Measurements from ENCODE around the gene RC3H2. TPM values are rescaled to one million over a fixed set of nuclear protein-coding genes. Genes with fewer than 3 reads are reported as not detected.
"Not testable (repeated sequence)": the region's sequence is repeated elsewhere in the genome, so short reads cannot be mapped to it uniquely, and the experiment has no call there.

RC3H2 gene
- total RNA-seq, 4 donors from 2014 or later = 38.4 to 68.2 (median 41.9) TPM

DNA sequence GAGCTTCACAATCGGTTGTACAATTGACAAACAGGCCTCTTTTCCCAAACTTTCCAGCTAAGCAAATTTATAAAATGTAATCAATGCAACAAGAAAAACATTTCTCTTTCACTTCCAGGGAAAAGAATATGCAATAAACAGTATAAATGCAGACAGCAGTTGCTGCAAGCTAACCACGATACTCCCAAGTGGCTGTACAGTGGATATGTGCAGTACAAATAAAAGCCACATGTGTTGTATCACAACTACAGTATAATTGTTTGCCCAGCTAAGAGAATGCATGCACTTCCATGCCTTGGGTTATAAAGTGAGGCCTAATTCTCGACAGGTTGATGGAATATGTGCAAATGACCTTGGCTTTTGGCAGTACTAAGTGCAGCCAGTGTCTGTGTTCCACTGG lies 60.0 kb downstream of the RC3H2 start:
- Histone ChIP-seq H3K4me3 (no peak overlapping the region), H3K27me3 (no peaks in the 10 kb centered on the region), H3K9me3 (no peaks in the 10 kb centered on the region), H3K36me3 (peaks cover 0 to 58% (median 0%) of the 10 kb centered on the region in 3 donors), H3K27ac (no peak overlapping the region), H3K4me1 (no peaks in the 10 kb centered on the region)
- TF ChIP-seq POLR2A (IDR thresholded peaks at IDR 0.05) = no peak
- no peak for DNase-seq (ENCODE audit: low spot score in 2 of 2)
- WGBS, 2 donors = 62% methylated on average over 3 of the region's 3 CpGs

DNA sequence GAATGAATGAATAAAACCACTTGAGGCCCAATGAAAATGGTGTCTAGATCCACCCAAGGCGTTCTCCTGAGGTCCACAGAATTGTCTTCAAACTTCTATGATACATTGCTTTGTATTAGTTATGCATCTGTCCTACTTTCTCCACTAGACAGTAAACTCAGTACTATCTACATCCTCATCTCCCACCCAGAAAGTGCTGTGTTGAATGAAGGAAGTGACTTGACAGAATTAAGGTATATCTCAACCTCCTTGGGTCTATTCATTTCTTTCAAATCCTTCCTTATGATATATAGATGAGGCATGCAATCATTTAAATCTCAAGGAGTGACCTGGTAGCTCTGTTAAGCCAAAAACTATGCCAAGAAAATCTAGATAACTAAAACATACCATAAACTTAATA lies 61.0 kb downstream of the RC3H2 start:
- Histone ChIP-seq H3K27me3 (no peaks in the 10 kb centered on the region), H3K27ac (no peak overlapping the region), H3K4me3 (no peak overlapping the region), H3K9me3 (no peaks in the 10 kb centered on the region), H3K4me1 (no peaks in the 10 kb centered on the region), H3K36me3 (peaks cover 0 to 48% (median 0%) of the 10 kb centered on the region in 3 donors)
- no peak for TF ChIP-seq EP300 (IDR thresholded peaks at IDR 0.05)
- TF ChIP-seq POLR2A (IDR thresholded peaks at IDR 0.05) = no peak
- TF ChIP-seq, protein P1, sequence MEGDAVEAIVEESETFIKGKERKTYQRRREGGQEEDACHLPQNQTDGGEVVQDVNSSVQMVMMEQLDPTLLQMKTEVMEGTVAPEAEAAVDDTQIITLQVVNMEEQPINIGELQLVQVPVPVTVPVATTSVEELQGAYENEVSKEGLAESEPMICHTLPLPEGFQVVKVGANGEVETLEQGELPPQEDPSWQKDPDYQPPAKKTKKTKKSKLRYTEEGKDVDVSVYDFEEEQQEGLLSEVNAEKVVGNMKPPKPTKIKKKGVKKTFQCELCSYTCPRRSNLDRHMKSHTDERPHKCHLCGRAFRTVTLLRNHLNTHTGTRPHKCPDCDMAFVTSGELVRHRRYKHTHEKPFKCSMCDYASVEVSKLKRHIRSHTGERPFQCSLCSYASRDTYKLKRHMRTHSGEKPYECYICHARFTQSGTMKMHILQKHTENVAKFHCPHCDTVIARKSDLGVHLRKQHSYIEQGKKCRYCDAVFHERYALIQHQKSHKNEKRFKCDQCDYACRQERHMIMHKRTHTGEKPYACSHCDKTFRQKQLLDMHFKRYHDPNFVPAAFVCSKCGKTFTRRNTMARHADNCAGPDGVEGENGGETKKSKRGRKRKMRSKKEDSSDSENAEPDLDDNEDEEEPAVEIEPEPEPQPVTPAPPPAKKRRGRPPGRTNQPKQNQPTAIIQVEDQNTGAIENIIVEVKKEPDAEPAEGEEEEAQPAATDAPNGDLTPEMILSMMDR (IDR thresholded peaks at IDR 0.05) = no peak
- WGBS, 2 donors = 96% methylated on average over 1 of the region's 1 CpG
- DNase-seq (ENCODE audit: low spot score in 2 of 2) = no peak

DNA sequence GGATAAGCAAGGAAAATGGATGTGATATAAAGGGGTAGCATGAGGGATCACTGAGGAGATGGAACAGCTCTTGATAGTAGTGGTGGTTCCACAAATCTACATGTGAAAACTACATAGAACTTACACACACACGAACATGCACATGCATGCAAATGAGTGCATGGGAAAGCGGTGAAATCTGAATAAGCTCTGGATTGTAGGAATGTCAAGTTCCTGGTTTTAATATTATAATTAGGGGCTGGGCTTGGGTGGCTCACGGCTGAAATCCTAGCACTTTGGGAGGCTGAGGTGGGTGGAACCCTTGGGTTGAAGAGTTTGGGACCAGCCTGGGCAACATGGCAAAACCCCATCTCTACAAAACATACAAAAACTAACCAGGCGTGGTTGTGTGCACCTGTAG lies 63.7 kb downstream of the RC3H2 start:
- Histone ChIP-seq H3K36me3 (peaks cover 0 to 23% (median 0%) of the 10 kb centered on the region in 3 donors), H3K4me3 (no peak overlapping the region), H3K4me1 (no peaks in the 10 kb centered on the region), H3K27ac (no peak overlapping the region), H3K9me3 (no peaks in the 10 kb centered on the region), H3K27me3 (no peaks in the 10 kb centered on the region)
- 68 to 69% methylated on average over 4 of the region's 4 CpGs for WGBS, 2 donors
- no peak for DNase-seq (ENCODE audit: low spot score in 2 of 2)
- TF ChIP-seq, protein P1 (IDR thresholded peaks at IDR 0.05) = no peak
- TF ChIP-seq EP300 (IDR thresholded peaks at IDR 0.05) (no peak), POLR2A (IDR thresholded peaks at IDR 0.05) (no peak)

DNA sequence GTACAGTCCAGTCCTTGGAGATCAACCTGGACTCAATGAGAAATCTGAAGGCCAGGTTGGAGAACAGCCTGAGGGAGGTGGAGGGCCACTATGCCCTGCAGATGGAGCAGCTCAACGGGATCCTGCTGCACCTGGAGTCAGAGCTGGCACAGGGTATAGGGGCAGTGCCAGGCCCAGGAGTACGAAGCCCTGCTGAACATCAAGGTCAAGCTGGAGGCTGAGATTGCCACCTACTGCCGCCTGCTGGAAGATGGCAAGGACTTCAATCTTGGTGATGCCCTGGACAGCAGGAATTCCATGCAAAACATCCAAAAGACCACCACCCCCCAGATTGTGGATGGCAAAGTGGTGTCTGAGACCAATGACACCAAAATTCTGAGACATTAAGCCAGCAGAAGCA lies 66.7 kb downstream of the RC3H2 start:
- not testable (repeated sequence) for DNase-seq (ENCODE audit: low spot score in 2 of 2); H3K4me1 ChIP-seq; H3K36me3 ChIP-seq; H3K9me3 ChIP-seq; H3K27me3 ChIP-seq; H3K4me3 ChIP-seq; H3K27ac ChIP-seq
- 84 to 90% methylated on average over 3 of the region's 3 CpGs for WGBS, 2 donors

DNA sequence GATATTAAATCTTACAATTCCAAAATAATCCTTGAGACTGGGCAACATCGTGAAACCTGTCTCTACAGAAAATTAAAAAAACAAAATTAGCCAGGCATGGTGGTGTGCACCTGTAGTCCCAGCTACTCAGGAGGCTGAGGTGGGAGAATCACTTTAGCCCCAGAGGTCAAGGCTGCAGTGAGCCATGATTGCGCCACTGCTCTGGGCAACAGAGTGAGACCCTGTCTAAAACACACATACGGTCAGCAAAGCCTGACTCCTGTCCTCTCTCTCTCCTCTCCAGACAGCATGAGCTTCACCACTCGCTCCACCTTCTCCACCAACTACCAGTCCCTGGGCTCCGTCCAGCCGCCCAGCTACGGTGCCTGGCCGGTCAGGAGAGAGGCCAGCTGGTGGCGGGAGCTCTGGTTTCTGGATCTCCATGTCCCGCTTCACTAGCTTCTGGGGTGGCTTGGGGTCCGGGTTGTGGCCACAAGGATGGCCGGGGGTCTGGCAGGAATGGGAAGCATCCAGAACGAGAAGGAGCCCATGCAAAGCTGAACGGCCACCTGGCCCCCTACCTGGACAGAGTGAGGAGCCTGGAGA lies 67.8 kb downstream of the RC3H2 start:
- no peak for DNase-seq (ENCODE audit: low spot score in 2 of 2)
- Histone ChIP-seq H3K9me3 (no peaks in the 10 kb centered on the region), H3K4me3 (no peak overlapping the region), H3K4me1 (no peaks in the 10 kb centered on the region), H3K27me3 (no peaks in the 10 kb centered on the region), H3K36me3 (no peaks in the 10 kb centered on the region), H3K27ac (no peak overlapping the region)
- no peak for TF ChIP-seq EP300 (IDR thresholded peaks at IDR 0.05)
- TF ChIP-seq, protein P1 (IDR thresholded peaks at IDR 0.05) = no peak
- WGBS, 2 donors = 93 to 95% methylated on average over 14 of the region's 14 CpGs

DNA sequence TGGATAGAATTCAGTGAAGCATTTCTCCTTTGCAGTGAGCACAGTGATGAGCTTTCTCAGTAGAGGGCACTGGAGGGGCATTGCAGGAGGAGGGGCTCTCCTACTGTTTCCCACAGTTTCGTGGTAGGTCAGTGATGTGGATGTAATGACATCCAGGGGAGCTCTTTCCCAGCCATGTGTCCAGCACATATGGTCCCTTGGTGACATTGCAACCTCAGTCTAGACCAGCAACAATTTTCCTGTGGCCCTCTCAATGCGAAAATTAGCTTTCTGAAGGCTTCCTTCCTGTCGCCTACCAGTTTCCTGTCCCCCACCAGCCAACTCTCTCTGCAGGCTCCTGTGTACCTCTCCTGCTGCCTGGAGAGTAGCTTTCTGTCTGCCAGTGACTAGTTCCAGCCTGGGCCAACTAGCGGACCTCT lies 69.8 kb downstream of the RC3H2 start:
- Histone ChIP-seq H3K27me3 (no peaks in the 10 kb centered on the region), H3K4me3 (no peak overlapping the region), H3K27ac (no peak overlapping the region), H3K36me3 (no peaks in the 10 kb centered on the region), H3K9me3 (no peaks in the 10 kb centered on the region), H3K4me1 (no peaks in the 10 kb centered on the region)
- WGBS, 2 donors = 52 to 57% methylated on average over 4 of the region's 4 CpGs
- TF ChIP-seq POLR2A (IDR thresholded peaks at IDR 0.05) = no peak
- TF ChIP-seq, protein P1 (IDR thresholded peaks at IDR 0.05) = no peak
- TF ChIP-seq EP300 (IDR thresholded peaks at IDR 0.05) = no peak
- DNase-seq (ENCODE audit: low spot score in 2 of 2) = no peak

Measured in tibial nerve (tissue), 4 donors.